Astrocyte (in vitro differentiated cells and primary cell): ENCODE data around the gene FAM184B.

Source experiments
- CTCF ChIP-seq: IDR thresholded peaks from 2 replicates; pipeline ENCODE4 v1.5.1; 2011; ENCODE audit warnings: low read depth, mild to moderate bottlenecking, inconsistent platforms, low read length, moderate library complexity; ENCODE audit not compliant: insufficient read depth
- EZH2 ChIP-seq: IDR thresholded peaks from 2 replicates; pipeline ENCODE4 v1.6.1; 2012; ENCODE audit warnings: mild to moderate bottlenecking, low read length, inconsistent platforms; ENCODE audit not compliant: insufficient read depth

DNA sequence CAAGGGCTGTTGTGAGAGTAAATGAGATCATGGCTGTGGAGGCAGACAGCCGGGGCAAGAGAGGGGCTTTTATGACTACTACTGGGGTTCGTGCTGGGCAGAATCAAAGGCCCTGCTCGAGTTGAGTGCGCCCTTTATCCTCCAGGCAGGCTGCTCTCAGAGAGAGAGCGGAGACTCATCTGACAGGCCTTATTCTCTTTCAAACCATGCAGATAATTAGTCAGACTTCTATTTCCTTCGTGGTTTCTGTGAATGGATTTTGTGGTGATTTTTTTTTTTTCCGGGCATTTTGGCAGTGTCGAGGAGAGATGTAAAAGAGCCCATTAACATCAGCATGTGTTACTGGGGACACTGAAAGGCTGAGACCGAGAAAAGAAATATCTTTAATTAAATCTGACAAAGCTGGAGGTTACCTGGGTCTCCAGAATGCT is 93.4 kb downstream of the FAM184B start:
- TF ChIP-seq CTCF (no peak), EZH2 (no peak)
